SK-N-SH treated with all-trans-retinoic acid at 6 μM for 48 hours (cell line): ENCODE data around the gene PFDN2.

Source experiments
- BACH2 ChIP-seq: fragments of 250-450 bp; sonication (Bioruptor Pico); IDR thresholded peaks from 2 replicates; pipeline ENCODE4 v1.9.0; 2021; ENCODE audit warnings: mild to moderate bottlenecking, borderline replicate concordance
- CSDC2 ChIP-seq: fragments of 250-450 bp; sonication (Bioruptor Pico); IDR thresholded peaks from 2 replicates; pipeline ENCODE4 v1.5.0; 2020; ENCODE audit warnings: mild to moderate bottlenecking, moderate library complexity
- GLIS3 ChIP-seq: fragments of 250-450 bp; sonication (Bioruptor Pico); IDR thresholded peaks from 2 replicates; pipeline ENCODE4 v1.5.0; 2020; ENCODE audit warnings: mild to moderate bottlenecking, moderate library complexity
- SNAI2 ChIP-seq: fragments of 250-450 bp; sonication (Bioruptor Pico); IDR thresholded peaks from 2 replicates; pipeline ENCODE4 v1.5.0; 2020; ENCODE audit warnings: mild to moderate bottlenecking, moderate library complexity
- TOX ChIP-seq: fragments of 250-450 bp; sonication (Bioruptor Pico); IDR thresholded peaks from 2 replicates; pipeline ENCODE4 v1.8.0; 2021; ENCODE audit warnings: mild to moderate bottlenecking, moderate library complexity, borderline replicate concordance
- ZFP30 ChIP-seq: fragments of 450-650 bp; formaldehyde crosslinking; IDR thresholded peaks from 2 replicates; pipeline ENCODE4 v1.5.0; 2022; ENCODE audit warnings: mild to moderate bottlenecking, moderate library complexity
- ZNF70 ChIP-seq: fragments of 450-650 bp; formaldehyde crosslinking; IDR thresholded peaks from 2 replicates; pipeline ENCODE4 v1.5.0; 2020; ENCODE audit warnings: mild to moderate bottlenecking, moderate library complexity
- ZNF8 ChIP-seq: fragments of 450-650 bp; formaldehyde crosslinking; IDR thresholded peaks from 2 replicates; pipeline ENCODE4 v1.5.0; 2020; ENCODE audit warnings: mild to moderate bottlenecking, moderate library complexity
- TF ChIP-seq, protein P1 (sequence below): fragments of 250-450 bp; sonication (Bioruptor Pico); IDR thresholded peaks from 2 replicates; pipeline ENCODE4 v1.5.1; 2021; ENCODE audit warnings: mild to moderate bottlenecking, moderate library complexity
- TF ChIP-seq, protein P2 (sequence below): fragments of 250-450 bp; sonication (Bioruptor Pico); IDR thresholded peaks from 2 replicates; pipeline ENCODE4 v1.5.1; 2020; ENCODE audit warnings: low read depth, mild to moderate bottlenecking, moderate library complexity

GRCh38 chr1:161068306-161069234, 49.3 kb downstream of the PFDN2 start:
- no peak for TF ChIP-seq SNAI2 (CRISPR knock-in tag)
- no peak for TF ChIP-seq ZNF70 (CRISPR knock-in tag)
- TF ChIP-seq GLIS3 (CRISPR knock-in tag), result no peak
- no peak for TF ChIP-seq TOX
- TF ChIP-seq, protein P1, sequence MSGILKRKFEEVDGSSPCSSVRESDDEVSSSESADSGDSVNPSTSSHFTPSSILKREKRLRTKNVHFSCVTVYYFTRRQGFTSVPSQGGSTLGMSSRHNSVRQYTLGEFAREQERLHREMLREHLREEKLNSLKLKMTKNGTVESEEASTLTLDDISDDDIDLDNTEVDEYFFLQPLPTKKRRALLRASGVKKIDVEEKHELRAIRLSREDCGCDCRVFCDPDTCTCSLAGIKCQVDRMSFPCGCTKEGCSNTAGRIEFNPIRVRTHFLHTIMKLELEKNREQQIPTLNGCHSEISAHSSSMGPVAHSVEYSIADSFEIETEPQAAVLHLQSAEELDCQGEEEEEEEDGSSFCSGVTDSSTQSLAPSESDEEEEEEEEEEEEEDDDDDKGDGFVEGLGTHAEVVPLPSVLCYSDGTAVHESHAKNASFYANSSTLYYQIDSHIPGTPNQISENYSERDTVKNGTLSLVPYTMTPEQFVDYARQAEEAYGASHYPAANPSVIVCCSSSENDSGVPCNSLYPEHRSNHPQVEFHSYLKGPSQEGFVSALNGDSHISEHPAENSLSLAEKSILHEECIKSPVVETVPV (CRISPR knock-in tag), result no peak
- no peak for TF ChIP-seq ZNF8 (CRISPR knock-in tag)
- TF ChIP-seq, protein P2, sequence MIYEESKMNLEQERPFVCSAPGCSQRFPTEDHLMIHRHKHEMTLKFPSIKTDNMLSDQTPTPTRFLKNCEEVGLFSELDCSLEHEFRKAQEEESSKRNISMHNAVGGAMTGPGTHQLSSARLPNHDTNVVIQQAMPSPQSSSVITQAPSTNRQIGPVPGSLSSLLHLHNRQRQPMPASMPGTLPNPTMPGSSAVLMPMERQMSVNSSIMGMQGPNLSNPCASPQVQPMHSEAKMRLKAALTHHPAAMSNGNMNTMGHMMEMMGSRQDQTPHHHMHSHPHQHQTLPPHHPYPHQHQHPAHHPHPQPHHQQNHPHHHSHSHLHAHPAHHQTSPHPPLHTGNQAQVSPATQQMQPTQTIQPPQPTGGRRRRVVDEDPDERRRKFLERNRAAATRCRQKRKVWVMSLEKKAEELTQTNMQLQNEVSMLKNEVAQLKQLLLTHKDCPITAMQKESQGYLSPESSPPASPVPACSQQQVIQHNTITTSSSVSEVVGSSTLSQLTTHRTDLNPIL (CRISPR knock-in tag), result no peak
- no peak for TF ChIP-seq BACH2 (CRISPR knock-in tag)
- TF ChIP-seq ZFP30, result no peak
- no peak for TF ChIP-seq CSDC2 (CRISPR knock-in tag)
